ENCODE data around the gene IMP4. TPM values are rescaled to one million over a fixed set of nuclear protein-coding genes. Genes with fewer than 3 reads are reported as not detected.

The IMP4 gene
- total and polyA plus RNA-seq, 2 of the 4 experiments (the other 2 are of a cell fraction) = 154 to 169 TPM

- dilution Hi-C loops (cut with HindIII; ENCODE audit: low sequenced_read_pairs, unreplicated experiment) (no loop called here), in situ Hi-C loops (cut with MboI; ENCODE audit: low sequenced_read_pairs) (no loop called here), intact Hi-C loops (cut with micrococcal nuclease) (no loop called here)
- Histone ChIP-seq H2AFZ (replicated peaks; ENCODE audit: low read length, poor library complexity) (no peak overlapping the region), H3K4me1 (ENCODE audit: control insufficient read depth, insufficient read depth, low read length) (no peaks in the 10 kb centered on the region), H3K4me3 (ENCODE audit: insufficient read depth, low read depth, low read length) (no peak overlapping the region), H3K9ac (ENCODE audit: low read depth, low read length) (no peak overlapping the region), H2AK5ac (ENCODE audit: low read depth, low read length) (no peak overlapping the region), H2BK15ac (ENCODE audit: low read depth, low read length) (no peak overlapping the region), H2BK5ac (ENCODE audit: low read depth, low read length, poor library complexity, severe bottlenecking) (no peak overlapping the region), H3K27ac (ENCODE audit: insufficient read depth, low read length) (no peak overlapping the region), H3K9me1 (ENCODE audit: insufficient read depth, low read length) (no peaks in the 10 kb centered on the region), H4K20me1 (ENCODE audit: insufficient read depth, low read length) (no peaks in the 10 kb centered on the region), H2AK9ac (replicated peaks; ENCODE audit: low read depth, low read length, poor library complexity) (no peak overlapping the region), H3K14ac (replicated peaks; ENCODE audit: low read depth, low read length) (no peak overlapping the region), H2BK20ac (ENCODE audit: low read depth, low read length) (no peak overlapping the region), H4K8ac (ENCODE audit: low read depth in 2 of 2, low read length in 2 of 2) (no peak overlapping the region), H3K4ac (ENCODE audit: low read depth, low read length) (no peak overlapping the region), H3K27me3 (ENCODE audit: control insufficient read depth, insufficient read depth, low read length) (no peaks in the 10 kb centered on the region; the same call in 1 of the 2 replicates), H3K9me3 (ENCODE audit: control insufficient read depth, insufficient read depth, low read length) (no peaks in the 10 kb centered on the region), H3K79me1 (ENCODE audit: low read depth in 1 of 2, low read length in 2 of 2) (no peaks in the 10 kb centered on the region), H4K91ac (ENCODE audit: insufficient read depth, low read depth, low read length) (no peak overlapping the region), H2BK120ac (ENCODE audit: low read depth, low read length) (no peak overlapping the region), H3K18ac (ENCODE audit: low read depth, low read length) (no peak overlapping the region), H4K5ac (ENCODE audit: low read depth, low read length) (no peak overlapping the region), H3K4me2 (ENCODE audit: low read depth, low read length) (no peak overlapping the region), H3K56ac (ENCODE audit: extremely low read depth, insufficient read depth, low read length) (no peak overlapping the region), H3K36me3 (ENCODE audit: control insufficient read depth, insufficient read depth, low read length) (no peaks in the 10 kb centered on the region), H3K23ac (ENCODE audit: low read depth, low read length) (no peak overlapping the region)
- TF ChIP-seq FOS (IDR thresholded peaks at IDR 0.05; ENCODE audit: low read depth, low read length) = no peak
- ATAC-seq (ENCODE audit: low read depth) (no peak), DNase-seq (no peak)
- BruUV-seq (replicated peaks) = no TSS peak
- POLR2A ChIA-PET (ENCODE audit: unreplicated experiment) = no interaction called here
- CTCF ChIA-PET = no interaction called here
- 20% methylated on average over 1 of the region's 7 CpGs; no CpG with 5 or more reads in 1 of the 2 experiments for WGBS, 2 experiments (ENCODE audit: extremely low coverage in 2 of 2, insufficient read length in 1 of 2)
These were observed 23.8 kb upstream of the IMP4 start for GRCh38 chr2:130318906-130319305.
